Neural progenitor cell (in vitro differentiated cells): ENCODE measurements around the gene BAMBI. TPM values are rescaled to one million over a fixed set of nuclear protein-coding genes. Genes with fewer than 3 reads are reported as not detected.

Experiments used
- DNase-seq: peaks from one replicate; pipeline ENCODE4 v3.0.0-alpha.2; 2016; ENCODE audit warnings: low spot score
- H2AFZ ChIP-seq: fragments of 200-600 bp; sonication (generic); replicated peaks from 2 replicates; pipeline ENCODE4 v1.6.1; 2016; ENCODE audit warnings: antibody characterized with exemption
- H3F3A ChIP-seq: fragments of 200-600 bp; sonication (generic); 2 replicates; pipeline ENCODE4 v1.6.1; 2016; ENCODE audit warnings: antibody characterized with exemption, low read depth
- H3K27ac ChIP-seq: fragments of 200-600 bp; sonication (generic); 2 replicates; pipeline ENCODE4 v1.5.1; 2016; ENCODE audit warnings: mild to moderate bottlenecking
- H3K27me3 ChIP-seq: fragments of 200-600 bp; sonication (generic); 2 replicates; pipeline ENCODE4 v1.6.1; 2016; ENCODE audit warnings: mild to moderate bottlenecking, moderate library complexity
- H3K36me3 ChIP-seq: fragments of 200-600 bp; sonication (generic); 2 replicates; pipeline ENCODE4 v1.5.1; 2016
- H3K4me1 ChIP-seq: fragments of 200-600 bp; sonication (generic); 2 replicates; pipeline ENCODE4 v1.6.1; 2016; ENCODE audit warnings: mixed run types
- H3K4me2 ChIP-seq: fragments of 200-600 bp; sonication (generic); 2 replicates; pipeline ENCODE4 v1.6.1; 2016
- H3K4me3 ChIP-seq: fragments of 200-600 bp; sonication (generic); 2 replicates; pipeline ENCODE4 v1.5.1; 2016
- H3K79me2 ChIP-seq: fragments of 200-600 bp; sonication (generic); 2 replicates; pipeline ENCODE4 v1.6.1; 2016; ENCODE audit warnings: low read depth
- H3K9ac ChIP-seq: fragments of 200-600 bp; sonication (generic); 2 replicates; pipeline ENCODE4 v1.6.1; 2016
- H3K9me3 ChIP-seq: fragments of 200-600 bp; sonication (generic); 2 replicates; pipeline ENCODE4 v1.5.1; 2016; ENCODE audit warnings: low read depth
- H4K20me1 ChIP-seq: fragments of 200-600 bp; sonication (generic); 2 replicates; pipeline ENCODE4 v1.6.1; 2016; ENCODE audit warnings: low read depth
- H3K27ac Mint-ChIP-seq: 3 replicates; pipeline ENCODE4 v1.8.0; 2021; ENCODE audit warnings: mixed read lengths
- H3K27me3 Mint-ChIP-seq: 2 replicates; pipeline ENCODE4 v1.8.0; 2022; ENCODE audit warnings: low read depth, mild to moderate bottlenecking, inconsistent platforms, moderate library complexity, mixed read lengths; ENCODE audit not compliant: insufficient read depth
- H3K36me3 Mint-ChIP-seq: 3 replicates; pipeline ENCODE4 v1.8.0; 2021; ENCODE audit warnings: mixed read lengths
- H3K4me1 Mint-ChIP-seq: 3 replicates; pipeline ENCODE4 v1.8.0; 2021; ENCODE audit warnings: mixed read lengths
- H3K4me3 Mint-ChIP-seq: 3 replicates; pipeline ENCODE4 v1.8.0; 2021; ENCODE audit warnings: mild to moderate bottlenecking, moderate library complexity, mixed read lengths
- H3K9me3 Mint-ChIP-seq: 3 replicates; pipeline ENCODE4 v1.8.0; 2020; ENCODE audit warnings: mixed read lengths
- CTCF ChIP-seq: fragments of 200-600 bp; sonication (generic); IDR thresholded peaks from 2 replicates; pipeline ENCODE4 v1.5.1; 2017; ENCODE audit warnings: antibody characterized with exemption, mild to moderate bottlenecking
- EZH2 ChIP-seq: fragments of 200-600 bp; sonication (generic); IDR thresholded peaks from 2 replicates; pipeline ENCODE4 v1.6.1; 2017; ENCODE audit warnings: antibody characterized with exemption, mild to moderate bottlenecking, moderate library complexity
- EZH2phosphoT487 ChIP-seq: fragments of 200-600 bp; sonication (generic); IDR thresholded peaks from 2 replicates; pipeline ENCODE4 v1.6.1; 2017; ENCODE audit warnings: antibody characterized with exemption
- total RNA-seq: library from RNA; depleted of rRNA; stranded (reverse); fragments of >200 nt; gene quantifications from 2 replicates; pipeline ENCODE4 v1.2.3, GENCODE V29; 2015; ENCODE audit warnings: low replicate concordance

Gene BAMBI
- total RNA-seq, 1 donor from 2014 or later: 2.2 TPM

DNA sequence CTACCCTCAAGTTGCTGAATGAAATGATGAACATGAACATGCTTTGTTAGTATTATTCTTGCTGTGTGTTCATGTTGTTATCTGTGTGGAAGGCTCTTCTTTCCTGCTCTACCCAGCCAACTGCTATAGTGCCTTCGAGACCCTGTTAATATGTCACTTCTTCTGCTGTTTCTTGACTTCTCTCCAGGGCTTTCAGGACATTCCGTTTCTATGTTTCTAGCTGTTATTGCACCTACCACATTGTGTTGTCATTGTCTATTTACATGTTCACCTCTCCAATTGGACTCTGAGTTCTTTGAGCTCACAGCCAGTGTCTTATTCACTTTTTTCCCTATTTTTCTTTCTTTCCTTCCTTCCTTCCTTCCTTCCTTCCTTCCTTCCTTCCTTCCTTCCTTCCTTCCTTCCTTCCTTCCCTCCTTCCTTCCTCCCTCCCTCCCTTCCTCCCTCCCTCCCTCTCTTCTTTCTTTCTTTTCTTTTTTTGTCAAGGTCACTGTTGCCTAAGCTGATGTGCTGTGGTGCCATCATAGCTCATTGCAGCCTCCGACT lies 40.4 kb downstream of the BAMBI start:
- Histone ChIP-seq H3K9me3 (no peaks in the 10 kb centered on the region), H3K9ac (no peak overlapping the region), H3K4me2 (no peak overlapping the region), H3K4me3 (no peak overlapping the region), H2AFZ (no peak overlapping the region), H3F3A (peaks cover 8% of the 10 kb centered on the region), H3K79me2 (no peaks in the 10 kb centered on the region), H3K4me1 (peaks cover 9% of the 10 kb centered on the region), H3K27ac (no peak overlapping the region), H4K20me1 (no peaks in the 10 kb centered on the region), H3K36me3 (no peaks in the 10 kb centered on the region), H3K27me3 (peaks cover 24% of the 10 kb centered on the region)
- H3K36me3 Mint-ChIP-seq: no peaks in the 10 kb centered on the region
- DNase-seq: no peak
- H3K4me3 Mint-ChIP-seq: no peak overlapping the region
- peaks cover 19% of the 10 kb centered on the region for H3K4me1 Mint-ChIP-seq
- H3K27ac Mint-ChIP-seq: peak overlapping the region; percentile 66
- peaks cover 3% of the 10 kb centered on the region for H3K9me3 Mint-ChIP-seq
- peaks cover 6% of the 10 kb centered on the region for H3K27me3 Mint-ChIP-seq
- TF ChIP-seq EZH2phosphoT487 (no peak), EZH2 (no peak), CTCF (no peak)

DNA sequence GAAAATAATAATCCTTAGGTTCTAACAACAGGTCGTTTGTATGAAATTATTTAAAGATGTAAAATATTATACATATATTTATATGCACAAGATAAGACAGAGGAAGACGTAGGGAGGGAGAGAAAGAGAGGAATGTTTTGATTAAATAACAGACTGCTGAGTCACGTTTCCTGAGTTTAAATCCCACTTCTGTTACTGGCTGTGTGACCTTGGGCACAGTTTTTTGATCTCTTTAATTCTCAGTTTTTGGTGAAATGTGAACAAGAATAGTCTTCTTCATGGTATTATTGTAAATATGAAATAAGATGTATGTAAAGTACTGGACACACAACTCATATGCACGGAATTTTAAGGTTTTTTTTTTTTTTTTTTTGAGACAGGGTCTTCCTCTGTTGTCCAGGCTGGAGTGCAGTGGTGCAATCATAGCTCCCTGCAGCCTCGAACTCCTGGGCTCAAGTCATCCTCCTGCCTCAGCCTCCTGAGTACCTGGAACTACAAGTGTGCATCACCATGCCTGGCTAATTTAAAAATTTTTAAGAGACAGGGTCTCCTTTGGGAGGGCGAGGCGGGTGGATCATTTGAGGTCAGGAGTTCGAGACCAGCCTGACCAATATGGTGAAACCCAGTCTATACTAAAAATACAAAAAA lies 42.6 kb downstream of the BAMBI start:
- DNase-seq: no peak
- H3K9ac ChIP-seq: no peak overlapping the region
- H2AFZ ChIP-seq: no peak overlapping the region
- Mint-ChIP-seq H3K9me3 (peaks cover 3% of the 10 kb centered on the region), H3K27me3 (peaks cover 8% of the 10 kb centered on the region), H3K36me3 (no peaks in the 10 kb centered on the region), H3K27ac (no peak overlapping the region), H3K4me1 (peaks cover 28% of the 10 kb centered on the region), H3K4me3 (no peak overlapping the region)
- no peak overlapping the region for H3K4me3 ChIP-seq
- peaks cover 42% of the 10 kb centered on the region for H3K27me3 ChIP-seq
- H4K20me1 ChIP-seq: no peaks in the 10 kb centered on the region
- H3K4me1 ChIP-seq: peaks cover 9% of the 10 kb centered on the region
- H3K4me2 ChIP-seq: no peak overlapping the region
- H3K9me3 ChIP-seq: no peaks in the 10 kb centered on the region
- peaks cover 8% of the 10 kb centered on the region for H3F3A ChIP-seq
- no peaks in the 10 kb centered on the region for H3K36me3 ChIP-seq
- no peak overlapping the region for H3K27ac ChIP-seq
- TF ChIP-seq CTCF: no peak
- no peak for TF ChIP-seq EZH2phosphoT487
- no peak for TF ChIP-seq EZH2
- no peaks in the 10 kb centered on the region for H3K79me2 ChIP-seq

- Mint-ChIP-seq H3K9me3 (peaks cover 3% of the 10 kb centered on the region), H3K4me1 (peaks cover 28% of the 10 kb centered on the region), H3K27me3 (peaks cover 10% of the 10 kb centered on the region), H3K4me3 (peak overlapping the region; percentile 86), H3K27ac (no peak overlapping the region), H3K36me3 (no peaks in the 10 kb centered on the region)
- Histone ChIP-seq H3K36me3 (no peaks in the 10 kb centered on the region), H3K4me1 (peaks cover 9% of the 10 kb centered on the region), H2AFZ (no peak overlapping the region), H3F3A (peaks cover 8% of the 10 kb centered on the region), H3K27ac (no peak overlapping the region), H3K79me2 (no peaks in the 10 kb centered on the region), H3K9me3 (no peaks in the 10 kb centered on the region), H3K9ac (no peak overlapping the region), H3K4me3 (peak overlapping the region; percentile 60), H3K27me3 (peaks cover 42% of the 10 kb centered on the region), H4K20me1 (no peaks in the 10 kb centered on the region), H3K4me2 (peak overlapping the region; percentile 94)
- no peak for DNase-seq
- no peak for TF ChIP-seq EZH2
- no peak for TF ChIP-seq EZH2phosphoT487
- TF ChIP-seq CTCF: no peak
Measured at GRCh38 chr10:28721318-28721951, 44.1 kb downstream of the BAMBI start.
